GM19455 (cell line): ENCODE data around the gene SLC9A3.

Source experiments
- ATAC-seq: cut with Tn5 transposase; IDR thresholded peaks from one replicate; pipeline ENCODE4 v1.9.1; 2021; ENCODE audit not compliant: unreplicated experiment

Gene SLC9A3

DNA sequence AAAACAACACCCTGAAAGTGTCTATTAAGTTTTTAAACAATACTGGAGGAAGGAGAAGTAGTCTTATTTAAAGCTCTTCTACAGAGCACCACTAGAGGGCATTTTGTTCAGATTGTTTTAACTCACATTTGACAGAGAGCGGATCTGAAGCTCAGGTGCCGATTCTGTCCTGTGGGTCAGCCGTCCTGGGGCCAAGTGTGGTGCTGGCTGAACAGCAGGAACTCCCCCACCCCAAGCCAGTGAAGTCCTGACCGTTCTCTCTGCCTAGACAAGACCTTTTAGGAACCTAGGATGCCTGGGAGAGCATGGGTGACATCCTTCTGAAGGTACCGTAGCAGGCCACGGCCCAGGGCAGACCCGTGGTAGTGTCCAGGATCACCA, 77.4 kb downstream of the SLC9A3 start:
- no peak for ATAC-seq

DNA sequence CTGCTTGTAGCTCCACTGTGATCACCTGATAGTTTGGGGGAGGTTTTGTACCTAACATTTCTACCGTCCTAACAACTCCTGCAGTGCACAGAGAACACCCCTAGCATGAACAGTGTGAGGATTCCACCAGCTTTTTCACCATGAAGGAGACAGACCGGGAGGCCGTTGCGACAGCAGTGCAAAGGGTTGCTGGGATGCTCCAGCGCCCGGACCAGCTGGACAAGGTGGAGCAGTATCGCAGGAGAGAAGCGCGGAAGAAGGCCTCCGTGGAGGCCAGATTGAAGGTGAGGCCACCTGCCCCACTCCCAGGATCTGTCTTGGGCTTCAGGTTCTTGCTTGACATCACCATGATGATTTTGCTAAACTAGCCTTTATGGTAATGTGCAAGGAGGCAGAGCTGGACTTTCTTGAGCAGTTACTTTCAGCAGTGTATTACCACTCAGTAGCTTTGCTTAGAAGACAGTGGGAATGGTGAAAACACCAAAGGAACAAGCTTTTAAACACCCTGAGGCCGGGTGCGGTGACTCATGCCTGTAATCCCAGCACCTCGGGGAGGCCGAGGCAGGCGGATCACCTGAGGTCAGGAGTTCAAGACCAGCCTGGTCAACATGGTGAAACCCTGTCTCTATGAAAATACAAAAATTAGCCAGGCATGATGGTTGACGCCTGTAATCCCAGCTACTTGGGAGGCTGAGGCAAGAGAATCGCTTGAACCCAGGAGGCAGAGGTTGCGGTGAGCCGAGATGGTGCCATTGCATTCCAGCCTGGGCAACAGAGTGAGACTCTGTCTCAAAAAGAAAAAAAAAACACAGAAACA, 78.0 kb downstream of the SLC9A3 start:
- ATAC-seq: no peak

- ATAC-seq: no peak
These were observed 78.7 kb downstream of the SLC9A3 start for GRCh38 chr5:445591-445990.

GRCh38 chr5:444226-444625, 80.0 kb downstream of the SLC9A3 start:
- ATAC-seq: no peak

GRCh38 chr5:443239-444151, 80.8 kb downstream of the SLC9A3 start:
- ATAC-seq: peak; percentile 17

DNA sequence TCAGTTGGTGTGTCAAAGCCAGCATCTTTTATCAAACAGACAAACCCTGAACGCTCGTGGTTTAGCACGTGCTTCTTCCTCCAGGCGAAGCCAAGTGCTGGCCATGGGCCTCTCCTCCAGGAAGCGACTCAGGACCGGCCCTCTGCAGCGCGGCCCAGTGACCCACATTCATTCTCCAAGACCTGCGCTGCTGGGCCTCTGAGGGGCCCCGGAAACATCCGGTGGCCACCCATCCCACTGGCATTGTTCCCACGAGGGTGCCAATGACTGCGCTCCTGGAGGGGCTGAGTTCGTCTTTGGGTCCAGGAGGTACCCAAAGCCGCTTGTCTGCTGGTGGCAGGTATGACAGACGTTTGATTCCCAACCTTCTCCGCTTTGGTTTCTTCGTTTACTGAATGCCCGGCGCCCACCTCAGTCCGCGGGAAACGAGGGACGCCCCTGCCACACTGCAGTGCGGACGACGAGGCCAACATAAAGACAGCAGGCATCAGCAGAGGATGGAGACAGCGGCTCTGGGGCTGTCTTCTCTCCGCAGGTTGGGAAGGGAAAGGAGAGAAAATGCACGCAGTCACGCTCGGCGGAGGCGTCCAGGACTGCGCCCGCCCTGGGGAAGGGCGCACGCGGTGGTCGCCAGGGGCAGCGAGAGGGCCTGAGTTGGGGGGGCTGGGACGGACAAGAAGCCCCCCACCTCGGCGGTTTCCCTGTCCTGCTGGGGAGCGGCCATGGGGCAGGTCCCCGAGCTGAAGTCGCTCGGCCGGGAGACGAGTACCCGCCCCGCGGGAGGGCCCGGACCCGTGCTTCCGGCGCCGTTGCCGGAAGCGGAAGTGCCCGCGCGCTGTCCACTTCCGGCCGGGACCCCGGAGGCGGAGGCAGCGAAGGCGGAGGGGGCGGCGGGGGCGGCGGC, 81.7 kb downstream of the SLC9A3 start, which contains the start of gene EXOC3:
Gene EXOC3, plus strand, starts transcription at position 842 of the 904 bp plus-strand sequence. CDS start 3,030 bp downstream, outside the sequence.
- peak; percentile 87 for ATAC-seq

DNA sequence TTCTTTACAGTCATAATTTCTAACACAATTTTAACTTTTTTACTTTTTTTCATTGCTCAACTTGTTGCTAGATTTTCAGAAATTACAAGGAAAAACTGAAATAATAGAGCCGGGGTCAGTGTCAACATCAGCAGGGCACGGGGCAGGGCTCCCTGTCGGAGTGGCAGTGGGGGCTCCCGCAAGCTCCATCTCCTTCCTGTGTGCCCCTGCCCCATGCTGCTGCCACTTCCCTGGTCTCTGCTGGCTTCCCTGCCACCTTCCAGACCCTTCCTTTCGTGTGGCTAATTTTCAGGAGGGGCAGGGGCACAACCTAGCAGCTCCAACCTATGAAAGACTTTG, 82.3 kb downstream of the SLC9A3 start:
- no peak for ATAC-seq

DNA sequence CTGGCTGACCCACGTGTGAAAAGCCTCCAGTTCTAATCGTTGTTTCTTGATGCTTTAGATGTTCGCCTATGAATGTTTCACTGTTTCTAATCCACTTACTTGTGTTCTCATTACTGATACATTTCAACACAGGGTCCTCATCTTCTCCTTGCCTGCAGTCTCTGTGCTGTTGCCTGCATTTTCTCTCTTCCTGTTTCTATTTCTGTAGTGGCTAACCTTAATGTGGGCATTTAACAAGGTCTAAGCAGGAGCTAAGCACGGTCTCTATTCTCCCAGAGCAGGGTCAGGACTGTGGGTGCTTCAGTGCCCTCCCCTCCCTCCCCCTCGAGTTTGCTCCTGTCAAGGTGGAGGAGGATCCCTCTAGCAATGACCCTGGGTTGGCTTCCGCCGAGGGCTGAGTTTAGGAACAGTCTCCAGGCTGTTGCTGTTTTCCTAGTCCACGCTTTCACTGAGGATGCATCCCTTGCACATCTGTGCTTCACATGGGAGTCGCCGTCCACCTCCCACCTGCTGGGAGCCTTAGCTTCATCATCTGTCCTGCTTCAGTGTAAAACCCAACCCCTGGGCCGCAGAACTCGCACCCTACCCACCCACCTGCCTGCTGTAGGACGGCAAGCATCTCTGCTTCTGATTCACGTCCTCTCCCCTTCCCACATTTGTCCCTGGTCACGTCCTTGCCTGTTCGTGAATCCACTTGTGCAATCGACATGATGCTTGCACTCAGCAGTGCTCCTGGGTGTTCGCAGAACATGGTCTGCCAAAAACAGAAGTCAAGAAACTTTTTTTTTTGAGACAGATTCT, 83.6 kb downstream of the SLC9A3 start:
- no peak for ATAC-seq

- ATAC-seq: no peak
These were observed 84.6 kb downstream of the SLC9A3 start for GRCh38 chr5:439636-440035.

- no peak for ATAC-seq
These were observed 85.1 kb downstream of the SLC9A3 start for GRCh38 chr5:439181-439580.

GRCh38 chr5:438481-438981, 85.7 kb downstream of the SLC9A3 start:
- no peak for ATAC-seq

DNA sequence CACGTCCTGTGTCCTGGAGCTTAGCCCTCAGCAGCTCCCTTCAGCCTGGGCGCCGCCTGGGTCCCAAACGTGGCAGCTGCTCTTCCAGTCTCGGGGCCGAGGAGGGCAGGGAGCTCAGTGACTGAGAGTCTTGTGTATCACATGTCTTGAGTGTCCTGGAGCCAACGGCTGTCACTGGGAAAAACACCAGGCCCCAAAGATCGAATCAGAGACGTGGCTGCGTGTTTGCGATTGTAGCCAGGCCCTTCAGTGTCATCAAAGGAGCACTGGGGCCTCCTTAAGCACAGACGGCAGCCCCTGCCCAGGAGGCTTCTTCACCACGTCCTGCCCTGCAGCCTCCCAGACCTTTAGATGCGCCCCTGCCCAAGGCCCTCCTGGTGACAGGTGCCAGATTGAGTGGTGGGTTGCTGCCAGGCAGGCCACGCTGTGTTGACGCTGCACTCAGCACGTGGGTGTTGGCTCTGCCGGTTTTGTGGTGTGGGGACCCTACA, 86.9 kb downstream of the SLC9A3 start:
- no peak for ATAC-seq

DNA sequence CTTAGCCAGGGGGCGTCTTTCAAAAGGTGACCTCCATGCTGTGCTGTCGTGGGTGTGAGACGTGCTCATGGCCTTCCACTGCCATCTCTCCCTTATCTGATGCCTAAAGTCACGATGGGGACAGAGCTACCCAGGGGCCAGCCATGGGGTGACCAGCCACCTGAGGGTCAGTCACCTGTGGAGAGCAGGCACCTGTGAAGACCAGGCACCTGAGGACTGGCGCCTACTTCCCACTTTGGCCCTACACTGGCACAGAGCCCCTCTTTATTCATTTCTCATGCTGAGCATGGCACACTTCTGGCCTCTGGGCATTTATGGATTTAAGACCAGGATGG, 87.6 kb downstream of the SLC9A3 start:
- ATAC-seq: no peak

DNA sequence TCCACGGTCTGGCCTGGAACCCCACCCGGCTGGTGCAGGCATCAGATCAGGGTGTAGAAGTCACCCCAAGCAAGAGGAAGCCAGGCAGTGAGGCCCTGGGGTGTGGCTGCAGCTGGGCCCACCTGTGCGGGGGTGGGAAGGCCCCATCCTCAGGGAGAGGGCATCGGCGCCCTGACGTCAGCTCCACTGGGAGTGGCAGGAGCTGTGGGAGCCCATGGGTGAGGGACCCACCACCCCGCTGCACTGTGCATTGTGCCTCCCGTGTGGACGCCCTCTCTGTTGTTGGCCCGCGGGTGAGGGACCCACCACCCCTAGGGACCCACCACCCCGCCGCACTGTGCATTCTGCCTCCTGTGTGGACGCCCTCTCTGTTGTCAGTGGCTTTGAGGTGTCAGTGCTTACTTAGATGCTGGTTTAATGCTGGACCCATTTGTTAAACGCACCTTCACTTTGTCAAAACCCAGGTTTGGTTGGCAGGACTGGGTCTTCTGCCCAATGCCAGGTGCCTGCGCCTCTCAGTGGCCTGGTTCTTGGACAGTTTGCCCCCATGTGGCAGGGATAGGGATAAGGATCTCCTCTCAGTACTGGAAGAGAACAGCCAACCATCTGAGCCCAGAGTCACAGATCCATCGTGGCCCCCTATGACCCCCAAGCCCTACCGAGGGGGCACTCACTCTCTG, 88.1 kb downstream of the SLC9A3 start:
- no peak for ATAC-seq

DNA sequence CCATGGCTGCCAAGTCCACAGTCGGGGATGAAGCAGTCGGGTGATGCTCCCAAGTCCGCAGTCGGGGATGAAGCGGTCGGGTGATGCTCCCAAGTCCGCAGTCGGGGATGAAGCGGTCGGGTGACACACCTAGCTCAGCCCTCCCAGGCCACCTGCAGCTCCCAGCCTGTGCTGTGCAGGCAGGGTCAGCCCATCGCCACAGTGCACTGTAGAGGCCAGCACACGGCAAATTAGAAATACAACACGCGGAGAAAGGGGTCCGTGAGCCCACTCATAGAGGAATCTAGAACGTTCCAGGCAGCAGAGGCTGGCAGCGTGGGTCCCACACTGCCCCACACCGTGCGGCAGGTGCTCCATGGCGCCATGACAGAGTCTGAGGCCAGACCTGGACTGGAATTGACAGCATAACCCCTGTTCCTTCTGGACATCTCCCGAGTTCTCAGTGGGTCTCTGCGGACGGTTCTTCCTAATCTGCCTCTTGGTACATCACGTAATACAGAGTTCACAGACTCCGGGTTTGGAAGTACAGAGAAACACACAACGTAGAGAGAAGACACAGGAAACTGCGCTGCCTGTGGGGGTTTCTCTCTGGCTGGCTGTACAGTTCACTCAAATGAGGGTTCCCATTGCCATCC, 89.0 kb downstream of the SLC9A3 start:
- ATAC-seq: no peak

GRCh38 chr5:434443-435146, 89.7 kb downstream of the SLC9A3 start:
- no peak for ATAC-seq

GRCh38 chr5:433836-434235, 90.4 kb downstream of the SLC9A3 start:
- no peak for ATAC-seq
